Gastroesophageal sphincter (tissue), 3 donors: ENCODE measurements around the gene TENM3.

Experiments
- POLR2A ChIP-seq, 2 donors: fragments of 450-650 bp; IDR thresholded peaks; one replicate each; pipeline ENCODE4 v1.6.1; 2017; ENCODE audit warnings: antibody characterized with exemption in 2 of 2, mild to moderate bottlenecking in 2 of 2, moderate library complexity in 1 of 2
- TF ChIP-seq, protein P1 (sequence below), 4 experiments: fragments of 200-600 bp in 2 of 4; fragments of 450-650 bp in 2 of 4; sonication (generic) in 1 of 4; IDR thresholded peaks; one replicate each; pipeline ENCODE4 v1.5.1; 2017 to 2019; ENCODE audit warnings: antibody characterized with exemption in 4 of 4, mild to moderate bottlenecking in 2 of 4, moderate library complexity in 2 of 4

DNA sequence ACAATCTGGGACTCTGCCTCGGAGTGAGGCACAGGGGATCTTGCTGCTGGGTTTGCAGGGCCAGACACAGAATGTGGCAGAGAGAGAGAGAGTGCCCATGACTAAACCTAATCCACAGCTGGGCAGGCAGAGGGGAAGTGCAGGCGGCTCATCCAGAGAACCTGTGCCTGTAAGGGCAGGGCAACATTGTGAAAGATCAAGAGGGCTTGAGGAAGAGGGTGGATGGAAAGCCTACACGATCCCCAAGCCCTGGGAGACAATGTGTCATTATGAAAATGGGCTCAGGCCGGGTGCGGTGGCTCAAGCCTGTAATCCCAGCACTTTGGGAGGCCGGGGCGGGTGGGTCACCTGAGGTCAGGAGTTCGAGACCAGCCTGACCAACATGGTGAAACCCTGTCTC, 40.6 kb upstream of the TENM3 start:
- TF ChIP-seq, protein P1, sequence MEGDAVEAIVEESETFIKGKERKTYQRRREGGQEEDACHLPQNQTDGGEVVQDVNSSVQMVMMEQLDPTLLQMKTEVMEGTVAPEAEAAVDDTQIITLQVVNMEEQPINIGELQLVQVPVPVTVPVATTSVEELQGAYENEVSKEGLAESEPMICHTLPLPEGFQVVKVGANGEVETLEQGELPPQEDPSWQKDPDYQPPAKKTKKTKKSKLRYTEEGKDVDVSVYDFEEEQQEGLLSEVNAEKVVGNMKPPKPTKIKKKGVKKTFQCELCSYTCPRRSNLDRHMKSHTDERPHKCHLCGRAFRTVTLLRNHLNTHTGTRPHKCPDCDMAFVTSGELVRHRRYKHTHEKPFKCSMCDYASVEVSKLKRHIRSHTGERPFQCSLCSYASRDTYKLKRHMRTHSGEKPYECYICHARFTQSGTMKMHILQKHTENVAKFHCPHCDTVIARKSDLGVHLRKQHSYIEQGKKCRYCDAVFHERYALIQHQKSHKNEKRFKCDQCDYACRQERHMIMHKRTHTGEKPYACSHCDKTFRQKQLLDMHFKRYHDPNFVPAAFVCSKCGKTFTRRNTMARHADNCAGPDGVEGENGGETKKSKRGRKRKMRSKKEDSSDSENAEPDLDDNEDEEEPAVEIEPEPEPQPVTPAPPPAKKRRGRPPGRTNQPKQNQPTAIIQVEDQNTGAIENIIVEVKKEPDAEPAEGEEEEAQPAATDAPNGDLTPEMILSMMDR (IDR thresholded peaks at IDR 0.05), result no peak
- TF ChIP-seq POLR2A (IDR thresholded peaks at IDR 0.05), result no peak
